Stomach (tissue), 9 donors: ENCODE data around the gene PPP2CA. TPM values are rescaled to one million over a fixed set of nuclear protein-coding genes. Genes with fewer than 3 reads are reported as not detected.
"Not testable (repeated sequence)": the region's sequence is repeated elsewhere in the genome, so short reads cannot be mapped to it uniquely, and the experiment has no call there.

Experiments
- DNase-seq, 2 donors: peaks; one replicate each; pipeline versions ENCODE4 v3.0.0 to v3.0.0-alpha.2; 2013 to 2019
- H3K27ac ChIP-seq, 5 donors: fragments of 200-600 bp in 4 of 5; sonication (generic) in 4 of 5; one replicate each; pipeline ENCODE4 v1.5.1; 2013 to 2019; ENCODE audit warnings: mild to moderate bottlenecking in 1 of 5, moderate library complexity in 1 of 5
- H3K27me3 ChIP-seq, 3 donors: fragments of 200-600 bp; sonication (generic); one replicate each; pipeline ENCODE4 v1.5.1; 2017 to 2019; ENCODE audit warnings: mixed run types in 1 of 3
- H3K36me3 ChIP-seq, 4 donors: fragments of 200-600 bp; sonication (generic); 1 replicate in 3 of 4; 2 replicates in 1 of 4; pipeline ENCODE4 v1.5.1; 2016 to 2019
- H3K4me1 ChIP-seq, 4 donors: fragments of 200-600 bp; sonication (generic); one replicate each; pipeline ENCODE4 v1.5.1; 2016 to 2019
- H3K4me3 ChIP-seq, 4 donors: fragments of 200-600 bp; sonication (generic) in 3 of 4; one replicate each; pipeline ENCODE4 v1.5.1; 2016 to 2019; ENCODE audit warnings: mild to moderate bottlenecking in 1 of 4
- H3K9me3 ChIP-seq, 4 donors: fragments of 200-600 bp; sonication (generic); one replicate each; pipeline ENCODE4 v1.5.1; 2016 to 2019
- EP300 ChIP-seq: sonication (generic); formaldehyde crosslinking; IDR thresholded peaks from one replicate; pipeline ENCODE4 v1.6.1; 2017; ENCODE audit warnings: antibody characterized with exemption
- POLR2A ChIP-seq, 4 donors: fragments of 450-650 bp; IDR thresholded peaks; one replicate each; pipeline ENCODE4 v1.6.1; 2016; ENCODE audit warnings: antibody characterized with exemption in 4 of 4, control low read depth in 2 of 4, mild to moderate bottlenecking in 1 of 4, moderate library complexity in 1 of 4
- POLR2AphosphoS5 ChIP-seq, 3 donors: sonication (generic); formaldehyde crosslinking; IDR thresholded peaks; one replicate each; pipeline ENCODE4 v1.6.1; 2016; ENCODE audit warnings: antibody characterized with exemption in 3 of 3
- WGBS, 5 donors: extraction: QIAGEN DNeasy Blood & Tissue Kit in 3 of 5; methylation state at CpG; one replicate each; pipeline versions ENCODE4 v1.1.5 to v1.1.7; 2013 to 2018; 5-methylcytosine and 5-hydroxymethylcytosine counted together
- intact Hi-C: fragments of 100-400 bp; cut with DNase I; formaldehyde crosslinking; loops from one replicate; pipeline ENCODE4 v1.15.1; 2023; ENCODE audit warnings: low total_unique reads
- polyA plus RNA-seq, 3 donors: library from polyadenylated mRNA; stranded (reverse); fragments of 200-250 nt; gene quantifications; one replicate each; pipeline ENCODE4 v1.2.3, GENCODE V29; 2013
- total RNA-seq, 5 donors: library from RNA; depleted of rRNA; stranded (reverse); fragments of >200 nt; gene quantifications; one replicate each; pipeline versions ENCODE4 v1.1.0 to v1.2.3, GENCODE V29; 2014 to 2016
- TF ChIP-seq, protein P1 (sequence below), 7 experiments: fragments of 450-650 bp in 4 of 7; fragments of 200-600 bp in 3 of 7; sonication (generic) in 3 of 7; IDR thresholded peaks; one replicate each; pipeline ENCODE4 v1.5.1; 2016 to 2019; ENCODE audit warnings: antibody characterized with exemption in 7 of 7, control low read depth in 2 of 7, mild to moderate bottlenecking in 1 of 7
- donor health status: healthy with polysubstance abuse.
- donor health status: Bipolar disorder and iron deficiency.
- donor health status: healthy.

Gene PPP2CA
- total and polyA plus RNA-seq, 8 donors, result 29.4 to 108 (median 55.2) TPM

DNA sequence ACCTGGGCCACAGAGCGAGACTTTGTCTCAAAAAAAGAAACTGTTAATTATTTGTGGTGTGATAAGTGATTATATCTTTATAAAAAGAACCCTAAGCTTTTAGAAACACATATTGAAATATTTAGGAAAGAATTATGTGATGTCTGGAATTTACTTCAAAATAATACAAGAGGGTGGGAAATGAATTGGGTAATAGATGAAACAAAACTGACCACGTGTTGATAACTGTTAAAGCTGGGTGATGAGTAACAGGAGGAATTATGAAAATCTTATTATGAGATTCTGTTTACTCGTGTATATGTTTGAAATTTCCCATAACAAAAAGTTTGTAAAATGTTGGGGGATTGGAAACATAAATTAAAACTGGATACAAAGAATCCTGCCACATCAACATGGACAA lies 33.0 kb upstream of the PPP2CA start:
- no peak for DNase-seq
- Histone ChIP-seq H3K9me3 (peaks cover 0 to 20% (median 8%) of the 10 kb centered on the region in 4 donors), H3K27me3 (no peaks in the 10 kb centered on the region), H3K4me1 (no peaks in the 10 kb centered on the region), H3K4me3 (no peak overlapping the region), H3K27ac (no peak overlapping the region), H3K36me3 (no peaks in the 10 kb centered on the region)
- intact Hi-C loops, result no loop called here
- TF ChIP-seq POLR2A (IDR thresholded peaks at IDR 0.05), result no peak
- TF ChIP-seq EP300, result no peak
- TF ChIP-seq POLR2AphosphoS5 (IDR thresholded peaks at IDR 0.05), result no peak
- TF ChIP-seq, protein P1, sequence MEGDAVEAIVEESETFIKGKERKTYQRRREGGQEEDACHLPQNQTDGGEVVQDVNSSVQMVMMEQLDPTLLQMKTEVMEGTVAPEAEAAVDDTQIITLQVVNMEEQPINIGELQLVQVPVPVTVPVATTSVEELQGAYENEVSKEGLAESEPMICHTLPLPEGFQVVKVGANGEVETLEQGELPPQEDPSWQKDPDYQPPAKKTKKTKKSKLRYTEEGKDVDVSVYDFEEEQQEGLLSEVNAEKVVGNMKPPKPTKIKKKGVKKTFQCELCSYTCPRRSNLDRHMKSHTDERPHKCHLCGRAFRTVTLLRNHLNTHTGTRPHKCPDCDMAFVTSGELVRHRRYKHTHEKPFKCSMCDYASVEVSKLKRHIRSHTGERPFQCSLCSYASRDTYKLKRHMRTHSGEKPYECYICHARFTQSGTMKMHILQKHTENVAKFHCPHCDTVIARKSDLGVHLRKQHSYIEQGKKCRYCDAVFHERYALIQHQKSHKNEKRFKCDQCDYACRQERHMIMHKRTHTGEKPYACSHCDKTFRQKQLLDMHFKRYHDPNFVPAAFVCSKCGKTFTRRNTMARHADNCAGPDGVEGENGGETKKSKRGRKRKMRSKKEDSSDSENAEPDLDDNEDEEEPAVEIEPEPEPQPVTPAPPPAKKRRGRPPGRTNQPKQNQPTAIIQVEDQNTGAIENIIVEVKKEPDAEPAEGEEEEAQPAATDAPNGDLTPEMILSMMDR (IDR thresholded peaks at IDR 0.05), result no peak
- WGBS, 5 donors, result 75 to 83% (median 81%) methylated on average over 3 of the region's 3 CpGs

DNA sequence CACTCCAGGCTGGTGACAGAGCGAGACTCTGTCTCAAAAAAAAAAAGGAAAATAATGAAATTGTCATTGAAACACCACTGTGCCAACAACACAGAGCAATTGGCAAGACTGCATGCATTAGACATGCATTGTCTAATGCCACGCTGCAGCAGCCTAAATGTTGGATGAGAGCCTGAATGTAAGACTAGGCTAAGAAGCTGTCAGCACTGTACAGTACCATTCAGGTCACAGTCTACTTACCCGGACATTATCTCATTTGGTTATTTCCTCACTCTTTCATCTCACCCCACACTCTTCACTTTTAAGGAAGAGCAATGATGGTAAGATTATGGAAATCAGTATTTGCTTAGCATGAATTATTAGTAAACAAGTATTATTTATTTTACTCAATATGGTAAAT lies 31.3 kb upstream of the PPP2CA start:
- 79 to 87% (median 83%) methylated on average over 3 of the region's 3 CpGs for WGBS, 5 donors
- no peak for TF ChIP-seq POLR2AphosphoS5 (IDR thresholded peaks at IDR 0.05)
- no peak for TF ChIP-seq POLR2A (IDR thresholded peaks at IDR 0.05)
- TF ChIP-seq EP300, result no peak
- TF ChIP-seq, protein P1 (IDR thresholded peaks at IDR 0.05), result no peak
- DNase-seq, result no peak
- Histone ChIP-seq H3K36me3 (no peaks in the 10 kb centered on the region), H3K9me3 (peaks cover 0 to 5% (median 3%) of the 10 kb centered on the region in 4 donors), H3K27ac (no peak overlapping the region), H3K4me3 (no peak overlapping the region), H3K27me3 (no peaks in the 10 kb centered on the region), H3K4me1 (no peaks in the 10 kb centered on the region)
- intact Hi-C loops, result no loop called here

GRCh38 chr5:134255418-134256150 lies 29.7 kb upstream of the PPP2CA start:
- Histone ChIP-seq H3K27ac (no peak overlapping the region), H3K36me3 (no peaks in the 10 kb centered on the region), H3K4me3 (no peak overlapping the region), H3K4me1 (no peaks in the 10 kb centered on the region), H3K27me3 (no peaks in the 10 kb centered on the region), H3K9me3 (no peaks in the 10 kb centered on the region)
- intact Hi-C loops, result no loop called here
- DNase-seq, result no peak
- 65 to 81% (median 66%) methylated on average over 2 of the region's 2 CpGs for WGBS, 5 donors
- TF ChIP-seq POLR2AphosphoS5 (IDR thresholded peaks at IDR 0.05), result no peak
- TF ChIP-seq, protein P1 (IDR thresholded peaks at IDR 0.05), result no peak
- TF ChIP-seq POLR2A (IDR thresholded peaks at IDR 0.05), result no peak
- no peak for TF ChIP-seq EP300

DNA sequence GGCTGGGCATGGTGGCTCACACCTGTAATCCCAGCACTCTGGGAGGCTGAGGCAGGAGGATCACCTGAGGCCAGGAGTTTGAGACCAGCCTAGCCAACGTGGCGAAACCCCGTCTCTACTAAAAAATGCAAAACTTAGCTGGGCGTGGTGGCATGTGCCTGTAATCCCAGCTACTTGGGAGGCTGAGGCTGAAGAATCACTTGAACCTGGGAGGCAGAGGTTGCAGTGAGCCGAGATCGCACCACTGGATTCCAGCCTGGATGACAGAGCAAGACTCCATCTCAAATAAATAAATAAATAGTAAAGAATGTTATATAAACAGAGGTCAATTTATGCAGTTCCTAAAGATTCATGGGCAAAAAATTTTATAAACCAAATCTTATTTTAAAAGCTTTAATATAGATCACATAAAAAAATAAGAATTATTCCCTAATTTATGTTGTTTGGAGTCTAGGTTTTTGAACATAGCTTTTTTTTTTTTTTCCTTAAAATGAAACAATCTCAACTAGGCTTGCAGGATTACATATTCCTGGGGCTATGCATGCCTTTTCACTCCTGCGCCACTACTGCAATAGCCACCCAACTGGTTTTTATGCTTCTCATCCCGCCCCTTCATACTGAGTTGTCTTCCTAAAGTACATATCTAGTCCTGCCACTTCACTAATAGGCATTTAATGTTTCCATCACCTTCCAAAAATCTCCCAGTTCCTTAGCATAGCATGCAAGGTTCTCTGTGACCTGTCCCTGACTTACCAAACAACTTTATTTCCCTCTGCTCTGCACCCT lies 27.7 kb upstream of the PPP2CA start:
- H3K27me3 ChIP-seq, H3K36me3 ChIP-seq, H3K27ac ChIP-seq, H3K4me1 ChIP-seq, intact Hi-C loops, DNase-seq, H3K4me3 ChIP-seq, H3K9me3 ChIP-seq: not testable (repeated sequence)
- 91 to 95% (median 93%) methylated on average over 8 of the region's 8 CpGs for WGBS, 5 donors
